Lung (tissue), 12 donors: ENCODE measurements around the gene PLVAP. TPM values are rescaled to one million over a fixed set of nuclear protein-coding genes. Genes with fewer than 3 reads are reported as not detected.
A peak's percentile ranks its signal among the peaks of the same experiment; 100 is the strongest.
"Not testable (repeated sequence)": the region's sequence is repeated elsewhere in the genome, so short reads cannot be mapped to it uniquely, and the experiment has no call there.

ENCODE experiments used
- ATAC-seq: fragments of 200-7000 bp; cut with Tn5 transposase; one replicate; pipeline ENCODE4 v1.9.1; 2020; ENCODE audit warnings: moderate number of reproducible peaks; ENCODE audit not compliant: insufficient read depth, low FRiP score
- DNase-seq, 3 donors: peaks; one replicate each; pipeline ENCODE4 v3.0.0-alpha.2; 2013 to 2017
- H3K27ac ChIP-seq, 2 donors: one replicate each; pipeline ENCODE4 v1.5.1; 2013; ENCODE audit warnings: mild to moderate bottlenecking in 2 of 2, moderate library complexity in 2 of 2, control low read depth in 1 of 2, inconsistent platforms in 1 of 2, low read depth in 1 of 2, low read length in 1 of 2
- H3K27me3 ChIP-seq, 3 donors: one replicate each; pipeline ENCODE4 v1.5.1; 2013; ENCODE audit warnings: low read length in 2 of 3; ENCODE audit not compliant: control insufficient read depth in 3 of 3, insufficient read depth in 3 of 3
- H3K36me3 ChIP-seq, 4 donors: one replicate each; pipeline ENCODE4 v1.5.1; 2013; ENCODE audit warnings: low read length in 4 of 4, mild to moderate bottlenecking in 1 of 4, moderate library complexity in 1 of 4; ENCODE audit not compliant: control insufficient read depth in 4 of 4, insufficient read depth in 4 of 4
- H3K4me1 ChIP-seq, 5 donors: one replicate each; pipeline ENCODE4 v1.5.1; 2013; ENCODE audit warnings: low read length in 5 of 5, mild to moderate bottlenecking in 2 of 5, moderate library complexity in 1 of 5; ENCODE audit not compliant: control insufficient read depth in 5 of 5, insufficient read depth in 5 of 5
- H3K4me3 ChIP-seq: one replicate; pipeline ENCODE4 v1.5.1; 2013; ENCODE audit warnings: mild to moderate bottlenecking, control low read depth, moderate library complexity
- H3K9ac ChIP-seq, 2 donors: one replicate each; pipeline ENCODE4 v1.5.1; 2013; ENCODE audit warnings: low read length in 2 of 2, control low read depth in 1 of 2; ENCODE audit not compliant: insufficient read depth in 1 of 2
- H3K9me3 ChIP-seq, 4 donors: one replicate each; pipeline ENCODE4 v1.5.1; 2013; ENCODE audit warnings: low read length in 3 of 4, mild to moderate bottlenecking in 1 of 4, moderate library complexity in 1 of 4; ENCODE audit not compliant: control insufficient read depth in 4 of 4, insufficient read depth in 3 of 4
- CTCF ChIP-seq: IDR thresholded peaks from 2 replicates; pipeline ENCODE4 v1.5.1; 2012; ENCODE audit warnings: mild to moderate bottlenecking; ENCODE audit errors: control extremely low read depth, extremely low read depth
- WGBS, 2 donors: extraction: QIAGEN DNeasy Blood & Tissue Kit; methylation state at CpG; one replicate each; pipeline ENCODE4 v1.1.7; 2013; 5-methylcytosine and 5-hydroxymethylcytosine counted together
- polyA plus RNA-seq, 2 donors: library from polyadenylated mRNA; stranded (reverse); fragments of 200-250 nt; gene quantifications; one replicate each; pipeline ENCODE4 v1.2.1, GENCODE V29; 2013
- total RNA-seq, 2 donors: library from RNA; depleted of rRNA in 1 of 2; stranded (reverse); fragments of >200 nt in 1 of 2; gene quantifications; one replicate each; pipeline ENCODE4 v1.2.1, GENCODE V29; 2014 to 2021
- donor health status: control.
- donor health status: control.
- donor health status: Bipolar disorder and iron deficiency.
- donor health status: healthy.
- donor health status: DM: yes; HTN: yes; CAD: no.

The PLVAP gene
- total and polyA plus RNA-seq, 4 donors: 6.4 to 55.0 (median 25.8) TPM

GRCh38 chr19:17370026-17370587 is 7.0 kb downstream of the PLVAP start:
- Histone ChIP-seq H3K9ac (no peak overlapping the region), H3K9me3 (peaks cover 0 to under 1% (median 0%) of the 10 kb centered on the region in 4 donors), H3K4me1 (no peaks in the 10 kb centered on the region), H3K4me3 (no peak overlapping the region), H3K27ac (no peak overlapping the region), H3K36me3 (no peaks in the 10 kb centered on the region), H3K27me3 (no peaks in the 10 kb centered on the region)
- ATAC-seq: no peak
- 18 to 41% methylated on average over 8 of the region's 8 CpGs for WGBS, 2 donors
- DNase-seq: peak; percentile 21 to 80 (median 71)
- TF ChIP-seq CTCF: no peak

- no peak overlapping the region for H3K9ac ChIP-seq
- 96 to 99% methylated on average over 22 of the region's 22 CpGs for WGBS, 2 donors
- no peak for ATAC-seq
- H3K4me3 ChIP-seq: no peak overlapping the region
- peaks cover 0 to 2% (median 0%) of the 10 kb centered on the region in 4 donors for H3K9me3 ChIP-seq
- no peak for TF ChIP-seq CTCF
- DNase-seq: no peak
- no peaks in the 10 kb centered on the region for H3K36me3 ChIP-seq
- no peaks in the 10 kb centered on the region for H3K4me1 ChIP-seq
- H3K27me3 ChIP-seq: no peaks in the 10 kb centered on the region
- H3K27ac ChIP-seq: no peak overlapping the region
Measured at GRCh38 chr19:17365361-17365760, 11.8 kb downstream of the PLVAP start.

- 88 to 97% methylated on average over 20 of the region's 20 CpGs for WGBS, 2 donors
- not testable (repeated sequence) for ATAC-seq, H3K27ac ChIP-seq, H3K36me3 ChIP-seq, H3K27me3 ChIP-seq, DNase-seq, H3K4me1 ChIP-seq, H3K4me3 ChIP-seq, H3K9ac ChIP-seq, H3K9me3 ChIP-seq
Measured at GRCh38 chr19:17363852-17364605, 13.1 kb downstream of the PLVAP start.

- Histone ChIP-seq H3K4me1 (peaks cover 0 to 6% (median 0%) of the 10 kb centered on the region in 5 donors), H3K36me3 (no peaks in the 10 kb centered on the region), H3K27me3 (no peaks in the 10 kb centered on the region), H3K27ac (no peak overlapping the region), H3K4me3 (no peak overlapping the region), H3K9me3 (peaks cover 0 to 2% (median 0%) of the 10 kb centered on the region in 4 donors), H3K9ac (no peak overlapping the region)
- 89 to 91% methylated on average over 6 of the region's 6 CpGs for WGBS, 2 donors
- no peak for TF ChIP-seq CTCF
- DNase-seq (no peak), ATAC-seq (no peak)
Measured at GRCh38 chr19:17359905-17360800, 17.0 kb downstream of the PLVAP start.
